Colonic mucosa (tissue), 4 donors: ENCODE data around the gene WDR3. TPM values are rescaled to one million over a fixed set of nuclear protein-coding genes. Genes with fewer than 3 reads are reported as not detected.

Source experiments
- DNase-seq: peaks from one replicate; pipeline ENCODE4 v3.0.0-alpha.2; 2020
- H3K27ac ChIP-seq: fragments of 200-600 bp; one replicate; pipeline ENCODE4 v1.8.0; 2021
- H3K27me3 ChIP-seq: fragments of 200-600 bp; one replicate; pipeline ENCODE4 v1.8.0; 2021
- H3K36me3 ChIP-seq: fragments of 200-600 bp; one replicate; pipeline ENCODE4 v1.8.0; 2021
- H3K4me1 ChIP-seq: fragments of 200-600 bp; one replicate; pipeline ENCODE4 v1.8.0; 2021; ENCODE audit warnings: mild to moderate bottlenecking
- H3K4me3 ChIP-seq: fragments of 200-600 bp; one replicate; pipeline ENCODE4 v1.8.0; 2021
- H3K9ac ChIP-seq, 2 donors: one replicate each; pipeline ENCODE4 v1.7.0; 2013; ENCODE audit warnings: control low read depth in 2 of 2, low read depth in 2 of 2, low read length in 2 of 2
- H3K9me3 ChIP-seq: fragments of 200-600 bp; one replicate; pipeline ENCODE4 v1.8.0; 2021
- intact Hi-C: fragments of 100-400 bp; cut with DNase I; formaldehyde crosslinking; loops from one replicate; pipeline ENCODE4 v1.14.1; 2022
- total RNA-seq, 2 donors: library from RNA; stranded (reverse); fragmentation: NEBNext Ultra II Directional in 1 of 2; extraction: Animal tissue kit (Norgen Biotek cat#: 25700) in 1 of 2; gene quantifications; one replicate each; pipeline ENCODE4 v1.2.1, GENCODE V29; 2021
- TF ChIP-seq, protein P1 (sequence below): fragments of 200-600 bp; IDR thresholded peaks from one replicate; pipeline ENCODE4 v1.8.0; 2022; ENCODE audit warnings: antibody characterized with exemption, mild to moderate bottlenecking
- donor health status: healthy.
- donor health status: DM: no; HTN: no; CAD: no.
- donor health status: DM: no; HTN: no; CAD: no.

WDR3 gene
- total RNA-seq, 2 donors from 2014 or later = 9.2 to 20.4 TPM

DNA sequence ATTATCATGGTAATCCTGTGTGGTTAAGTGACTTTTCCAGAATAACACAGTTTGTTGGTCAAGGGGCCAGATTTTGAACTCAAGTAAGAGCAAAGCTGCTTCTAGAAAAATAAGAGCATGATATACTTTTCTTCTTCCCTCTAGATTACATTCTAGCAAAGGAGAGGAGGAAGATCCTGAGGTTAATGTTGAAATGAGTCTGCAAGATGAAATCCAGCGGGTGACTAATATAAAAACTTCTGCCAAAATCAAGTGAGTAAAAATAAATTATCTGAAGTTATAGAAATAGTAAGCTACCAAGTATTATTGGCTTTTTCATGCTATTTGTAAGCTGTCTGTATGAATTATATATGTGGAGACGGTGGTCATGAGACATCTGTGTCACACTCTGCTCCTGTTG lies 12.8 kb downstream of the WDR3 start:
- Histone ChIP-seq H3K27ac (no peak overlapping the region), H3K9ac (no peak overlapping the region), H3K4me1 (no peaks in the 10 kb centered on the region), H3K36me3 (peaks cover 4% of the 10 kb centered on the region), H3K27me3 (no peaks in the 10 kb centered on the region), H3K4me3 (no peak overlapping the region), H3K9me3 (no peaks in the 10 kb centered on the region)
- intact Hi-C loops = no loop called here
- TF ChIP-seq, protein P1, sequence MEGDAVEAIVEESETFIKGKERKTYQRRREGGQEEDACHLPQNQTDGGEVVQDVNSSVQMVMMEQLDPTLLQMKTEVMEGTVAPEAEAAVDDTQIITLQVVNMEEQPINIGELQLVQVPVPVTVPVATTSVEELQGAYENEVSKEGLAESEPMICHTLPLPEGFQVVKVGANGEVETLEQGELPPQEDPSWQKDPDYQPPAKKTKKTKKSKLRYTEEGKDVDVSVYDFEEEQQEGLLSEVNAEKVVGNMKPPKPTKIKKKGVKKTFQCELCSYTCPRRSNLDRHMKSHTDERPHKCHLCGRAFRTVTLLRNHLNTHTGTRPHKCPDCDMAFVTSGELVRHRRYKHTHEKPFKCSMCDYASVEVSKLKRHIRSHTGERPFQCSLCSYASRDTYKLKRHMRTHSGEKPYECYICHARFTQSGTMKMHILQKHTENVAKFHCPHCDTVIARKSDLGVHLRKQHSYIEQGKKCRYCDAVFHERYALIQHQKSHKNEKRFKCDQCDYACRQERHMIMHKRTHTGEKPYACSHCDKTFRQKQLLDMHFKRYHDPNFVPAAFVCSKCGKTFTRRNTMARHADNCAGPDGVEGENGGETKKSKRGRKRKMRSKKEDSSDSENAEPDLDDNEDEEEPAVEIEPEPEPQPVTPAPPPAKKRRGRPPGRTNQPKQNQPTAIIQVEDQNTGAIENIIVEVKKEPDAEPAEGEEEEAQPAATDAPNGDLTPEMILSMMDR = no peak
- no peak for DNase-seq

DNA sequence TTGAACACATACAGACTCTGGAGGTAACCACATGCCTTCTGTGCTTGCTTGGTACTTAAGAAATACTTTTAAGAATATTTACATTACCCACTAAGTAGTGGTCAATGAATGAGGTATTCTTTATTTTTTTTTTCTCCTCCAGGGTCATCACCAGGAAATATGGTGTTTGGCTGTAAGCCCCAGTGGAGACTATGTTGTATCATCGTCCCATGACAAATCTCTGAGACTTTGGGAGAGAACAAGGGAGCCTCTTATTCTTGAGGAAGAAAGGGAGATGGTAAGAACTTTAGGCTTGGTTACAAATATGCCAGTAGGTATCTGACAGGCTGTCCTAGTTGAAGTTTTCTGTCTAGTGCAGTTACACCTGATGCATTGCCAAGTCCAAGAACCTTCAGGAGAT lies 22.8 kb downstream of the WDR3 start:
- DNase-seq = no peak
- H3K9ac ChIP-seq = no peak overlapping the region
- H3K4me3 ChIP-seq = no peak overlapping the region
- intact Hi-C loops = no loop called here
- TF ChIP-seq, protein P1 = no peak
- peaks cover 4% of the 10 kb centered on the region for H3K36me3 ChIP-seq
- no peaks in the 10 kb centered on the region for H3K9me3 ChIP-seq
- no peaks in the 10 kb centered on the region for H3K4me1 ChIP-seq
- H3K27me3 ChIP-seq = no peaks in the 10 kb centered on the region
- H3K27ac ChIP-seq = no peak overlapping the region

DNA sequence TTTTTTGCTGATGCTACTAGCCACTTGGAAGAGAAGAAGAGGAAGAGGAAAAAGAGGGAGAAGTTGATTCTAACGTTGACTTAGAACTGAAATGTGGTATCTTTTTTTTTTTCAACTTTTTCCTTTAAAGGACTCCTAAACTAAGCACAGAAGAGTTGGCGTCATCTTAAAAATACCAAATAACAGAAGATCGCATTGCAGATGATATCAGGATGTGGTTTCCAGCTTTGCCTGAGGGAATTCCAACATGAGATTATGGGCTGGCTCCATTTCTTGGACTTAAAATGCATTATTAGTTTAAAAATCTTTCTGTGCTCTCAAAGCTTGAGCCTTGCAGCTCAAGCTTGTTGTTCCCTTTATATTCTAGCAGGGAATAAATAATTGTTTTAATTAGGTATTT lies 29.8 kb downstream of the WDR3 start:
- intact Hi-C loops = no loop called here
- Histone ChIP-seq H3K9ac (no peak overlapping the region), H3K4me1 (no peaks in the 10 kb centered on the region), H3K27me3 (no peaks in the 10 kb centered on the region), H3K27ac (no peak overlapping the region), H3K36me3 (peaks cover 4% of the 10 kb centered on the region), H3K4me3 (no peak overlapping the region), H3K9me3 (no peaks in the 10 kb centered on the region)
- TF ChIP-seq, protein P1 = no peak
- DNase-seq = no peak

DNA sequence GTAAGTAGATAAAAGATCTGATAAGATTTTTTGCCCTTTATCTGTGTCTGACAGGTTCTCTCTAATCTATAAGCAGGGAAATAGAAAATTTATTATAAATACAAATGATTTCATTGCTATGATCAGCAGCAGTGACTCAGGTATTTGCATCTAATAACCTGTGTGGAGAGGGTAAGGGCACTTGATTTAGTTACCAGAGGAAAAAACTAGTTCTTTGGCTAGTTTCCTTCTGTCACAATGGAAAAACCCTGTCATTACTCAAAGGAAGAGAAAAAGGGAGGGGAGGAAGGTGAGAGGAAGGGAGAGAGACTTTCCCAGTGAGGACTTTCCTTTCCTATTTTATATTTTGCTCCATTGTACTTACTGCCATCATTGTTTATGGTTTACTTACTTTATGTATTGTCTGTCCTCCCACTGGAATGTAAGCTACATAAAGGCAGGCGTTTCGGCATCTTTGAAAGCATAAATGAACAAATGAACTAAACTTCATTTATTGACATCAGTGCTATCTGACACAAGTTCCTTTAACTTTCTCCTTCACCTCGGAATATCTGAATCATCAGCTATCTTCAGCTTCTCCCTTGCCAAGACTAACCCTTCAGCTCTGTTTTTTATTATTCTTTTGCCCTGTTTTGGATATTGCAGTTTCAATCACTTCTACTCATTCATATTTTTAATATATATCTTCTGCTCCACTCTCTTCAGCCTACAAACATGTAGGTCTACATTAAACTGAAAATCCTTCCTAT lies 34.9 kb downstream of the WDR3 start:
- H3K4me1 ChIP-seq = no peaks in the 10 kb centered on the region
- H3K9me3 ChIP-seq = no peaks in the 10 kb centered on the region
- DNase-seq = no peak
- no peak overlapping the region for H3K27ac ChIP-seq
- H3K4me3 ChIP-seq = no peak overlapping the region
- intact Hi-C loops = no loop called here
- H3K9ac ChIP-seq = no peak overlapping the region
- H3K36me3 ChIP-seq = no peaks in the 10 kb centered on the region
- H3K27me3 ChIP-seq = no peaks in the 10 kb centered on the region
- TF ChIP-seq, protein P1 = no peak

DNA sequence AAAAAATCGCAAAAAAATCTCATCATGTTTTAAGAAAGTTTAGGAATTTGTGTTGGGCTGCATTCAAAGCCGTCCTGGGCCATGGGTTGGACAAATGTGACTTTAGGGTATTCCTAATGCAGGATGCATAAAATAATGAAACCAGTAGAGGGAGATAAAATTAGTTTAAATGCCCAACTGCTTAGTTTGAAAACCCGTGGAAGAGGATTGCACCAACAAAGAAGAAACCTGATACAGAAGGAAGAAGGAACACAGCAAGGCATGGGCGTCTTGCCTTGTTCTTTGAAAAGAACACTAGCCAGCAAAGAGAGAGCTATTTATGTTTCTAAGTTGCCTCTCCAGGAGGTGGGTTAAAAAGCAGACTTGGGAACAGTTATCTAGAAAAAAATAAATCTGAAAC lies 37.9 kb downstream of the WDR3 start:
- Histone ChIP-seq H3K4me3 (no peak overlapping the region), H3K9me3 (no peaks in the 10 kb centered on the region), H3K27ac (no peak overlapping the region), H3K9ac (no peak overlapping the region), H3K27me3 (no peaks in the 10 kb centered on the region), H3K36me3 (no peaks in the 10 kb centered on the region), H3K4me1 (no peaks in the 10 kb centered on the region)
- no peak for DNase-seq
- TF ChIP-seq, protein P1 = no peak
- intact Hi-C loops = no loop called here
